Hepatocyte (in vitro differentiated cells): ENCODE data around the gene NMNAT3.

Experiments
- CTCF ChIP-seq: fragments of 200-600 bp; sonication (generic); IDR thresholded peaks from 2 replicates; pipeline ENCODE4 v1.5.1; 2016; ENCODE audit warnings: antibody characterized with exemption, mild to moderate bottlenecking; ENCODE audit not compliant: poor library complexity
- EZH2 ChIP-seq: fragments of 200-600 bp; sonication (generic); IDR thresholded peaks from 2 replicates; pipeline ENCODE4 v1.6.1; 2016; ENCODE audit warnings: antibody characterized with exemption, mild to moderate bottlenecking, borderline replicate concordance
- EZH2phosphoT487 ChIP-seq: fragments of 200-600 bp; sonication (generic); IDR thresholded peaks from one replicate; pipeline ENCODE4 v1.6.1; 2018; ENCODE audit warnings: antibody characterized with exemption, mild to moderate bottlenecking, low read depth, moderate library complexity; ENCODE audit not compliant: unreplicated experiment, severe bottlenecking

- TF ChIP-seq CTCF (no peak), EZH2 (no peak), EZH2phosphoT487 (no peak)
These were observed 24.2 kb downstream of the NMNAT3 start for GRCh38 chr3:139653582-139653981.
